GM18511 (cell line): Measurements from ENCODE around the gene TMPRSS11A.

ENCODE experiments used
- ATAC-seq: cut with Tn5 transposase; IDR thresholded peaks from one replicate; pipeline ENCODE4 v1.9.1; 2021; ENCODE audit warnings: mild to moderate bottlenecking, moderate library complexity; ENCODE audit not compliant: unreplicated experiment

Gene TMPRSS11A

GRCh38 chr4:67915400-67915966 lies 47.8 kb downstream of the TMPRSS11A start:
- ATAC-seq: no peak

DNA sequence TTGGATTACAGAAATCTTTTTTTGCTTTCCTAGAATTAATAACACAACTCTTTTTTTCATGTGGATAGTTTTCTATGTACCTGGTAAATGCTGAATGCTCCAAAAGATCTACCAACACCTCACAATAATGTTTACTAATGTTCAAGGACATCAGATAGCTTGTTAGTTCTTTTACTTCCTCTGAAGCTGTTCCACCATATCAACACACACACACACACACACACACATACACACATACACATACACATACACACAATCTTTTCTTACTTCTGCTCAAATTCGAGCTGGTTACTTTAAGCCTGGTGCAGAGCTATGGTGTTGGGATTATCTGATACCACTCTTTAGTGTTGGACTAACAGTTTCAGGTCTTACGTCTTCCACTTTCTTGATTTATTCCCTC lies 51.2 kb downstream of the TMPRSS11A start:
- ATAC-seq: no peak

DNA sequence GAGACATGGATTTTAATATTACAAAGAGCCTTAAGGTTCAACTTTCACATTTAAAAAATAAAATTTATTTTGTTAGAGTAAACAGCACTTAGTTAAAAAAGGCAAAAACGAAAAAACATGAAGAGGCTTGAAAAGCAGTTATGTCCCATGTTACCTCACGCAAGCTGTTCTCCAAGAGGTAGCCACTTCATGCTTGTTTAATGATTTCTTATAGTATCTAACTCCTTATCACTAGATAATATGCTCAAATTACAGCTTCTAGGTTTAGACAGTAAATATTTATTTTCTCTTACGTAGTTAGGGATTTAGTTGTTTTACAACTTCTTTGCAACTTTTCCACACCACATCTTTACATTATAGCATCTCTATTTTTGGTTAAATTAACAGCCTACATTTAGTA lies 51.7 kb downstream of the TMPRSS11A start:
- no peak for ATAC-seq

- no peak for ATAC-seq
Observed at GRCh38 chr4:67911141-67911540, 52.2 kb downstream of the TMPRSS11A start.

- ATAC-seq: no peak
Observed at GRCh38 chr4:67910585-67910905, 52.7 kb downstream of the TMPRSS11A start.

GRCh38 chr4:67909905-67910584 lies 53.2 kb downstream of the TMPRSS11A start:
- ATAC-seq: no peak

DNA sequence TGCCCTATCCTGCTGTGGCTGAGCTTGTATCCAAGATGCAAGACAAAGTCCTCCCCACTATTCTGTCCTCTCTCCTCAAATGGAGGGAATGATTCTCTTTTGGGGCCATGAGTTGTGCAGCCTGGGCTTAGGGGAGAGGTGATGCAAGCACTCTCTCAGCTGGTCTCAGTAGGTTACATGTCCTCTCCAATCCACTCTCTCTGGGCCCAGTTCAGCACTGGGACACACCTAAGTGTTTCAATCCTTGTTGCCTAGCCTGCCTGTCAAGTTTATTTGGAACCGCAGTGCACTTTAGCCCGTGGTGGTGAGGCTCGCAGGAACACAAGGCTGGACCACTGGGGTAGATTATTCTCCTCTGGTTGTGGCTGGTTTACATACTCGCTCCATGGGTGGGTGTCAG lies 55.6 kb downstream of the TMPRSS11A start:
- ATAC-seq: no peak

DNA sequence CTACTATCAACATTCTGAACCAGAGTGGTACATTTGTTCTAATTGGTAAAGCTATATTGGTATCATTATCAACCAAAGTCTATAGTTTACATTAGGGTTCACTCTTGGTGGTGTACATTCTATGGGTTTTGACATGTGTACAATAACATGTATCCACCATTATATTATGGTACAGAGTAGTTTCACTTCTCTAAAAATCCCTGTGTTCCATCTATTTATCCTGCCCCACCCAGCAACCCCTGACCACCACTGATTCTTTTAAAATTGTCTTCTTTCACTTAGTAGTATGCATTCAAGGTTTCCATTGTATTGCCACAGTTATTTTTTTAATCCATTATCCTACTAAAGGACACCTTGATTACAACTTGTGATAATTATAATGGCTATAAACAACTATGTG lies 64.2 kb downstream of the TMPRSS11A start:
- ATAC-seq: no peak

DNA sequence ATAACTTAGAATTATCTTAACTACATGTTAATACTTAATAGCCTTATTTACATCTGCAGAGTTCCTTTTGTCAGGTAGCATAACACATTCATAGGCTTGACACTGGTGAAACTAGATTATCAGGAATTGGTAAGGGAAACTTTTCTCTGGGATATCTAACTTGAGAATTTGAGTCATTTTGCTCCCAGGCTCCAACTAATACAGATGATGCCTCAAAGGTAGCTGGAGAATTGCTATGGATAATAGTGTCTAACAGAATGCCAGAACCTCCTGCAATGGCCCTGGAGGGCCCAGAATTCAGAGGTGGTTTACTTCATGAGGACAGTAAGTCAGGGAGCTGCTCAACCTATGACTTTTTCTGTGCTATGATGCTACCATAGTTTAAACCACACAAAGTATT lies 65.6 kb downstream of the TMPRSS11A start:
- ATAC-seq: no peak

GRCh38 chr4:67896421-67897065 lies 66.8 kb downstream of the TMPRSS11A start:
- no peak for ATAC-seq

DNA sequence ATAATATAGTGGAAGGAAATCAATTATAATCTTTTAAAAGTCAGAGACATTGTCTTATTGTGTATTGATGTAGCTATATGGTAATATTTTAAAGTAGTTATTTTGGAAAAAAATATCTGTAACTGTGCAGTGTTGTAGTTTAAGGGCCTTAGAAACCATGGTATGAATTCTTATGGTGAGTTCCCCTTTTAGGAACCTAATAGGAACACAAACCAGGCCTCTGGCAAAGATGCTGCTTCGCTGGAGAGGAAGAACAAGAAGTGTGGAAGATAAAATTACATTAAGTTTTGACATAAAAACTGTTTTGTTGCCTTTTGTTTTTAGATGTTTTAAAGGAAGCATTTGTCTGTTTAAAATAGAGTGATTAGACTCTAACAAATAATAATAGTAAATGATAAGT lies 68.6 kb downstream of the TMPRSS11A start:
- ATAC-seq: no peak

- ATAC-seq: no peak
Observed at GRCh38 chr4:67892905-67893304, 70.4 kb downstream of the TMPRSS11A start.

DNA sequence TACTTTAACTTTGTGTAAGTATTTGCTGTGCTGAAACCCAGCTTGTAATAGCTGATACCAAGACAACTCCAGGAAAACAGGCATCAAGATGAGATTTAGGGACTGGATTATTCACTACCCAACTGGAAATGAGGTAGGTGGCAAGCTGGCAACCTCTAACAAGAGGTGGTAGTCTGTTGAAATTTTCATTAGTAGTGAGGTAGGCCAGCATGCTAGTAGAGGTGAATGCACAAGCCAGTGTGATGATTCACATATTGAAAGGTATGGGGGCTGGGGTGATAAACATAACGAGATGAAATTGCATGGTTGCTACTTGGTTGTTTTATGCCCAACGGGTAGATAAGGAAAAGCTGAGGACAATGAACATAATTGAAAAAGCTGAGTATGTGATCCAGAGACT lies 71.0 kb downstream of the TMPRSS11A start:
- no peak for ATAC-seq

- no peak for ATAC-seq
Observed at GRCh38 chr4:67891645-67892044, 71.6 kb downstream of the TMPRSS11A start.

GRCh38 chr4:67886281-67886680 lies 77.0 kb downstream of the TMPRSS11A start:
- ATAC-seq: no peak

DNA sequence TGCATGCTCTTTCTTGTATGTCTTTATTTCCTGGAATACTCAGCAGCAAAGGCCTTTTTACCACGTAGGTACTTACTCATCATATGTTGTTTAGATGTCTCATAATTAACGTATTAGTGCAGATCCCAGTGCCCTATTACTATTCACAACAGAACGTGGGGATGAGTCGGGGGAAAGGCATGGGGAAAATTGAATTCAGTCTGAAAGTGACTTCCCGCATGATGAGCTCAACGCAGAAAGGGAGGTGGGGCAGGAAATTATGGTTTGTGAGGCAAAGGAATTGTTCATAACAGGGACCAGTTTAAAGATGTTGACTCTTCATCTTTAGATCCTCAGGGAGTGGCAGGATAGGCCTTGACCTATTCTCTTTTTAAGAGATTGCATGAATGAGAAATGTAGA lies 77.5 kb downstream of the TMPRSS11A start:
- ATAC-seq: no peak

GRCh38 chr4:67884701-67885100 lies 78.6 kb downstream of the TMPRSS11A start:
- no peak for ATAC-seq

DNA sequence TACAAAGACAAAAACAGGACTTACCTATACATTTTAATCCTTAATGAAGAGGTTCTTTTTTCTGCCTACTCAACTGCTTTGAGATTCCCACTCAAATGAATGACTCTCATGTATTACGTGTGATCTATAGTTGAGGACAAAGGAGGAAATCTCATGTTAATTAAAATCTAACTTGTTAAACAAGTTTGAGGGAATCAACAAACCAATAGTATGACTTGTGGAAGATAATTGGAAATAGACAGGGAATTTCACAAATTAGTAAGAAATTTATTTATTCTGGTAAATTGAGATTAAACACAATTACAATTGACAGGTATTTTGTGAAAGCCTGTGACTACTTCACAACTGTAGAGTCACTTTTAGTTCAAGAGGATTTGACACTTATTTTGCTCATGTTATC lies 79.4 kb downstream of the TMPRSS11A start, which contains the start of gene TMPRSS11D:
Gene TMPRSS11D, minus strand, starts transcription at position 101 of the 400 bp plus-strand sequence. Its CDS starts 69 bp downstream, at position 32.
- ATAC-seq: no peak

DNA sequence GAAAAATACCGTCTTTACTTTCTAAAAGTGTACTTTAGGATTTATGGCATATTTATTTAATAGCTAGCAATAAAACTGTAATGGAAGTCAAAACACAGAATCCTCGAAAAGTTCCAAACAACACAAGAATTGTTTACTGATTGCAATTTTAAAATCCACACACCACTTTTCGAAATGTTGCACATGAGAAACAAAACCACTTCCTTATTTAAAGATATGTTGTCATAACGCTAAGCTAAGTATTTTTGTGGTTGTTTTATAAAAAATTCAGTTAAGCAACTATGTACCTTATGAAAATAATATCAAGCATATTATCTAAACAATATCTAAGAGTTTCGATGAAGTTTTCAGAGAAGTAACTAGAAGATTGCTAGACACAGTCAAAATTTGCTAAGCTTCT lies 79.8 kb downstream of the TMPRSS11A start:
- no peak for ATAC-seq

GRCh38 chr4:67880866-67881610 lies 82.3 kb downstream of the TMPRSS11A start:
- no peak for ATAC-seq

DNA sequence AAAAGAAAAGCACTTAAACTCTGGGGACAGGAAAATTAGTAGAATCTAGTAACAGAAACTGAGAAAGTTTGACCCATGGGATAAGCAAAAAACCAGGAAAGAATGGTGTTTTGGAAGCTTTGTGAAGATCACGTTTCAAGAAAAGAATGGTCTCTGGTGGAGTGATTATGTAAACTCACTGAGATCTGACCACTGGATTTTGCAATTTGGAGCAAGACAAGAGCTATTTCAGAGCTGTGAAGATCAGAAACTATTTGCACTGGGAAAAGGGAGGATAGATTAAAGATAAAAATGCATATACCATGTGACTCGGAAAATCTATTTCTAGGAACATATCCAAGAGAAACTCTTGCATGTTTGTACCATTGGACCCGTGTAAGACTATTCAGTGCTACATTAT lies 83.8 kb downstream of the TMPRSS11A start:
- ATAC-seq: no peak

- no peak for ATAC-seq
Observed at GRCh38 chr4:67877086-67877485, 86.2 kb downstream of the TMPRSS11A start.
